WTC11 (cell line): ENCODE results near the gene SLC4A9. TPM values are rescaled to one million over a fixed set of nuclear protein-coding genes. Genes with fewer than 3 reads are reported as not detected.

Source experiments
- ATAC-seq: fragments of 200-7000 bp; cut with Tn5 transposase; 2 replicates; pipeline ENCODE4 v1.10.0; 2021; ENCODE audit warnings: mild to moderate bottlenecking, moderate library complexity
- CTCF ChIA-PET: fragments of 300-600 bp; sonication (Branson Sonifier 250); formaldehyde crosslinking; loops from one replicate; lab custom pipeline; 2021; ENCODE audit warnings: antibody characterized with exemption; lab: Charles Lee
- POLR2A ChIA-PET: fragments of 350-600 bp; sonication (Branson Sonifier 250); formaldehyde crosslinking; loops from one replicate; lab custom pipeline; 2021; ENCODE audit warnings: antibody characterized with exemption; lab: Charles Lee
- DNase-seq: peaks from one replicate; pipeline ENCODE4 v3.0.0; 2021; ENCODE audit warnings: low spot score
- H3K27ac Mint-ChIP-seq: 2 replicates; pipeline ENCODE4 v1.8.0; 2021; ENCODE audit warnings: mixed read lengths
- H3K27me3 Mint-ChIP-seq: 2 replicates; pipeline ENCODE4 v1.8.0; 2021; ENCODE audit warnings: low read depth, mild to moderate bottlenecking, moderate library complexity, mixed read lengths
- H3K36me3 Mint-ChIP-seq: 2 replicates; pipeline ENCODE4 v1.8.0; 2021; ENCODE audit warnings: mixed read lengths
- H3K4me1 Mint-ChIP-seq: 2 replicates; pipeline ENCODE4 v1.8.0; 2022; ENCODE audit warnings: mixed read lengths
- H3K4me3 Mint-ChIP-seq: 2 replicates; pipeline ENCODE4 v1.8.0; 2021; ENCODE audit warnings: mild to moderate bottlenecking, moderate library complexity, mixed read lengths
- H3K9me3 Mint-ChIP-seq: 2 replicates; pipeline ENCODE4 v1.8.0; 2021; ENCODE audit warnings: mixed read lengths
- CREM ChIP-seq: sonication (generic); formaldehyde crosslinking; IDR thresholded peaks from 2 replicates; pipeline ENCODE4 v1.8.1; 2022; ENCODE audit warnings: mild to moderate bottlenecking, missing genetic modification reagents, moderate library complexity
- EMX1 ChIP-seq: fragments of 250-450 bp; sonication (Bioruptor Pico); IDR thresholded peaks from 2 replicates; pipeline ENCODE4 v1.8.0; 2021; ENCODE audit warnings: mild to moderate bottlenecking
- FOXK1 ChIP-seq: sonication (generic); formaldehyde crosslinking; IDR thresholded peaks from 2 replicates; pipeline ENCODE4 v1.8.0; 2022; ENCODE audit warnings: mild to moderate bottlenecking, moderate library complexity, missing genetic modification reagents
- IRF2 ChIP-seq: sonication (generic); formaldehyde crosslinking; IDR thresholded peaks from 2 replicates; pipeline ENCODE4 v1.8.0; 2022; ENCODE audit warnings: low read depth, missing genetic modification reagents, borderline replicate concordance
- NFATC4 ChIP-seq: fragments of 250-450 bp; sonication (Bioruptor Pico); IDR thresholded peaks from 2 replicates; pipeline ENCODE4 v1.9.0; 2021; ENCODE audit warnings: mild to moderate bottlenecking
- NR3C1 ChIP-seq: sonication (generic); formaldehyde crosslinking; conservative IDR thresholded peaks from 2 replicates; pipeline ENCODE4 v1.8.1; 2023; ENCODE audit warnings: low read depth, mild to moderate bottlenecking, missing genetic modification reagents
- SMAD3 ChIP-seq: sonication (generic); formaldehyde crosslinking; IDR thresholded peaks from 2 replicates; pipeline ENCODE4 v1.8.0; 2022; ENCODE audit warnings: missing genetic modification reagents, mild to moderate bottlenecking, borderline replicate concordance
- SOX15 ChIP-seq: fragments of 250-450 bp; sonication (Bioruptor Pico); IDR thresholded peaks from 2 replicates; pipeline ENCODE4 v1.9.0; 2021; ENCODE audit warnings: mild to moderate bottlenecking
- TEAD4 ChIP-seq: sonication (generic); formaldehyde crosslinking; IDR thresholded peaks from 2 replicates; pipeline ENCODE4 v1.8.0; 2022; ENCODE audit warnings: mild to moderate bottlenecking, missing genetic modification reagents
- ZBTB21 ChIP-seq: sonication (generic); formaldehyde crosslinking; IDR thresholded peaks from 2 replicates; pipeline ENCODE4 v1.8.1; 2023; ENCODE audit warnings: mild to moderate bottlenecking, missing genetic modification reagents, borderline replicate concordance
- ZNF138 ChIP-seq: sonication (generic); formaldehyde crosslinking; conservative IDR thresholded peaks from 2 replicates; pipeline ENCODE4 v1.8.1; 2022; ENCODE audit warnings: mild to moderate bottlenecking, moderate library complexity, missing genetic modification reagents
- ZNF219 ChIP-seq: sonication (generic); formaldehyde crosslinking; IDR thresholded peaks from 2 replicates; pipeline ENCODE4 v1.8.0; 2023; ENCODE audit warnings: missing genetic modification reagents, mild to moderate bottlenecking, borderline replicate concordance
- total RNA-seq: library from RNA; stranded (reverse); gene quantifications from 3 replicates; pipeline ENCODE4 v1.2.3, GENCODE V29; 2021
- TF ChIP-seq, protein P1 (sequence below): sonication (generic); formaldehyde crosslinking; IDR thresholded peaks from 2 replicates; pipeline ENCODE4 v1.8.0; 2022; ENCODE audit warnings: missing genetic modification reagents
- TF ChIP-seq, protein P2 (sequence below): sonication (generic); formaldehyde crosslinking; IDR thresholded peaks from 2 replicates; pipeline ENCODE4 v1.8.1; 2023; ENCODE audit warnings: mild to moderate bottlenecking, moderate library complexity, missing genetic modification reagents
- TF ChIP-seq, protein P3 (sequence below): sonication (generic); formaldehyde crosslinking; IDR thresholded peaks from 2 replicates; pipeline ENCODE4 v1.8.1; 2023; ENCODE audit warnings: mild to moderate bottlenecking, missing genetic modification reagents, borderline replicate concordance
- TF ChIP-seq, protein P4 (sequence below): sonication (generic); formaldehyde crosslinking; IDR thresholded peaks from 2 replicates; pipeline ENCODE4 v1.8.1; 2023; ENCODE audit warnings: mild to moderate bottlenecking, missing genetic modification reagents
- TF ChIP-seq, protein P5 (sequence below): fragments of 250-450 bp; sonication (Bioruptor Pico); IDR thresholded peaks from 2 replicates; pipeline ENCODE4 v1.9.0; 2021; ENCODE audit warnings: moderate library complexity, mild to moderate bottlenecking, inconsistent platforms, borderline replicate concordance
- TF ChIP-seq, protein P6 (sequence below): sonication (generic); formaldehyde crosslinking; IDR thresholded peaks from 2 replicates; pipeline ENCODE4 v1.8.1; 2023; ENCODE audit warnings: mild to moderate bottlenecking, missing genetic modification reagents, moderate library complexity

SLC4A9 gene
- total RNA-seq, 1 experiment from 2014 or later: 0.37 TPM

DNA sequence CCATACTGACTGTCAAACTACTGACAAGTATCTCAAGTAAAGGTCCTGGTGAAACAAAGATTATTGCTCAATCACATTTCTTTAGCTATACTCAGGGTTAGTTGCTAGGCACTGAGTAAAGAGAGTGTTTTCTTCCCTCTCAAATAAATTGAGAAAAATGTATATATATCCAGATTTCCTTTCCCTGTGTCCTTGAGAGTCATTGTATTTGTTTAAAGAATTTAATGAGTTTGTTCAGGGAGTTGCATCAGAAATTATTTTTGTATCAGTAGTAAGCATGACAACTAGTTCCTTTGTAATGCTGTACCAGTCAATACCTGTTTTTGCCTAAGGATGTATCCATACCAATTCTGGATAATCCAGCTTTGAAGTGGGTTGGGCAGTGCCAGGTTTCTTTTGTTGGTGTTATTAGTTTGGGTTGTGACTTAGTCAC, 38.4 kb downstream of the SLC4A9 start (continued):
- TF ChIP-seq, protein P1, sequence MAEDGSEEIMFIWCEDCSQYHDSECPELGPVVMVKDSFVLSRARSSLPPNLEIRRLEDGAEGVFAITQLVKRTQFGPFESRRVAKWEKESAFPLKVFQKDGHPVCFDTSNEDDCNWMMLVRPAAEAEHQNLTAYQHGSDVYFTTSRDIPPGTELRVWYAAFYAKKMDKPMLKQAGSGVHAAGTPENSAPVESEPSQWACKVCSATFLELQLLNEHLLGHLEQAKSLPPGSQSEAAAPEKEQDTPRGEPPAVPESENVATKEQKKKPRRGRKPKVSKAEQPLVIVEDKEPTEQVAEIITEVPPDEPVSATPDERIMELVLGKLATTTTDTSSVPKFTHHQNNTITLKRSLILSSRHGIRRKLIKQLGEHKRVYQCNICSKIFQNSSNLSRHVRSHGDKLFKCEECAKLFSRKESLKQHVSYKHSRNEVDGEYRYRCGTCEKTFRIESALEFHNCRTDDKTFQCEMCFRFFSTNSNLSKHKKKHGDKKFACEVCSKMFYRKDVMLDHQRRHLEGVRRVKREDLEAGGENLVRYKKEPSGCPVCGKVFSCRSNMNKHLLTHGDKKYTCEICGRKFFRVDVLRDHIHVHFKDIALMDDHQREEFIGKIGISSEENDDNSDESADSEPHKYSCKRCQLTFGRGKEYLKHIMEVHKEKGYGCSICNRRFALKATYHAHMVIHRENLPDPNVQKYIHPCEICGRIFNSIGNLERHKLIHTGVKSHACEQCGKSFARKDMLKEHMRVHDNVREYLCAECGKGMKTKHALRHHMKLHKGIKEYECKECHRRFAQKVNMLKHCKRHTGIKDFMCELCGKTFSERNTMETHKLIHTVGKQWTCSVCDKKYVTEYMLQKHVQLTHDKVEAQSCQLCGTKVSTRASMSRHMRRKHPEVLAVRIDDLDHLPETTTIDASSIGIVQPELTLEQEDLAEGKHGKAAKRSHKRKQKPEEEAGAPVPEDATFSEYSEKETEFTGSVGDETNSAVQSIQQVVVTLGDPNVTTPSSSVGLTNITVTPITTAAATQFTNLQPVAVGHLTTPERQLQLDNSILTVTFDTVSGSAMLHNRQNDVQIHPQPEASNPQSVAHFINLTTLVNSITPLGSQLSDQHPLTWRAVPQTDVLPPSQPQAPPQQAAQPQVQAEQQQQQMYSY (CRISPR knock-in tag): no peak
- TF ChIP-seq, protein P2, sequence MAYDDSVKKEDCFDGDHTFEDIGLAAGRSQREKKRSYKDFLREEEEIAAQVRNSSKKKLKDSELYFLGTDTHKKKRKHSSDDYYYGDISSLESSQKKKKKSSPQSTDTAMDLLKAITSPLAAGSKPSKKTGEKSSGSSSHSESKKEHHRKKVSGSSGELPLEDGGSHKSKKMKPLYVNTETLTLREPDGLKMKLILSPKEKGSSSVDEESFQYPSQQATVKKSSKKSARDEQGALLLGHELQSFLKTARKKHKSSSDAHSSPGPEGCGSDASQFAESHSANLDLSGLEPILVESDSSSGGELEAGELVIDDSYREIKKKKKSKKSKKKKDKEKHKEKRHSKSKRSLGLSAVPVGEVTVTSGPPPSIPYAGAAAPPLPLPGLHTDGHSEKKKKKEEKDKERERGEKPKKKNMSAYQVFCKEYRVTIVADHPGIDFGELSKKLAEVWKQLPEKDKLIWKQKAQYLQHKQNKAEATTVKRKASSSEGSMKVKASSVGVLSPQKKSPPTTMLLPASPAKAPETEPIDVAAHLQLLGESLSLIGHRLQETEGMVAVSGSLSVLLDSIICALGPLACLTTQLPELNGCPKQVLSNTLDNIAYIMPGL (CRISPR knock-in tag): no peak
- no peak for TF ChIP-seq CREM
- TF ChIP-seq SOX15 (CRISPR knock-in tag): no peak
- TF ChIP-seq NR3C1 (CRISPR knock-in tag): no peak
- TF ChIP-seq, protein P3, sequence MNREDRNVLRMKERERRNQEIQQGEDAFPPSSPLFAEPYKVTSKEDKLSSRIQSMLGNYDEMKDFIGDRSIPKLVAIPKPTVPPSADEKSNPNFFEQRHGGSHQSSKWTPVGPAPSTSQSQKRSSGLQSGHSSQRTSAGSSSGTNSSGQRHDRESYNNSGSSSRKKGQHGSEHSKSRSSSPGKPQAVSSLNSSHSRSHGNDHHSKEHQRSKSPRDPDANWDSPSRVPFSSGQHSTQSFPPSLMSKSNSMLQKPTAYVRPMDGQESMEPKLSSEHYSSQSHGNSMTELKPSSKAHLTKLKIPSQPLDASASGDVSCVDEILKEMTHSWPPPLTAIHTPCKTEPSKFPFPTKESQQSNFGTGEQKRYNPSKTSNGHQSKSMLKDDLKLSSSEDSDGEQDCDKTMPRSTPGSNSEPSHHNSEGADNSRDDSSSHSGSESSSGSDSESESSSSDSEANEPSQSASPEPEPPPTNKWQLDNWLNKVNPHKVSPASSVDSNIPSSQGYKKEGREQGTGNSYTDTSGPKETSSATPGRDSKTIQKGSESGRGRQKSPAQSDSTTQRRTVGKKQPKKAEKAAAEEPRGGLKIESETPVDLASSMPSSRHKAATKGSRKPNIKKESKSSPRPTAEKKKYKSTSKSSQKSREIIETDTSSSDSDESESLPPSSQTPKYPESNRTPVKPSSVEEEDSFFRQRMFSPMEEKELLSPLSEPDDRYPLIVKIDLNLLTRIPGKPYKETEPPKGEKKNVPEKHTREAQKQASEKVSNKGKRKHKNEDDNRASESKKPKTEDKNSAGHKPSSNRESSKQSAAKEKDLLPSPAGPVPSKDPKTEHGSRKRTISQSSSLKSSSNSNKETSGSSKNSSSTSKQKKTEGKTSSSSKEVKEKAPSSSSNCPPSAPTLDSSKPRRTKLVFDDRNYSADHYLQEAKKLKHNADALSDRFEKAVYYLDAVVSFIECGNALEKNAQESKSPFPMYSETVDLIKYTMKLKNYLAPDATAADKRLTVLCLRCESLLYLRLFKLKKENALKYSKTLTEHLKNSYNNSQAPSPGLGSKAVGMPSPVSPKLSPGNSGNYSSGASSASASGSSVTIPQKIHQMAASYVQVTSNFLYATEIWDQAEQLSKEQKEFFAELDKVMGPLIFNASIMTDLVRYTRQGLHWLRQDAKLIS (CRISPR knock-in tag): no peak
- TF ChIP-seq, protein P4, sequence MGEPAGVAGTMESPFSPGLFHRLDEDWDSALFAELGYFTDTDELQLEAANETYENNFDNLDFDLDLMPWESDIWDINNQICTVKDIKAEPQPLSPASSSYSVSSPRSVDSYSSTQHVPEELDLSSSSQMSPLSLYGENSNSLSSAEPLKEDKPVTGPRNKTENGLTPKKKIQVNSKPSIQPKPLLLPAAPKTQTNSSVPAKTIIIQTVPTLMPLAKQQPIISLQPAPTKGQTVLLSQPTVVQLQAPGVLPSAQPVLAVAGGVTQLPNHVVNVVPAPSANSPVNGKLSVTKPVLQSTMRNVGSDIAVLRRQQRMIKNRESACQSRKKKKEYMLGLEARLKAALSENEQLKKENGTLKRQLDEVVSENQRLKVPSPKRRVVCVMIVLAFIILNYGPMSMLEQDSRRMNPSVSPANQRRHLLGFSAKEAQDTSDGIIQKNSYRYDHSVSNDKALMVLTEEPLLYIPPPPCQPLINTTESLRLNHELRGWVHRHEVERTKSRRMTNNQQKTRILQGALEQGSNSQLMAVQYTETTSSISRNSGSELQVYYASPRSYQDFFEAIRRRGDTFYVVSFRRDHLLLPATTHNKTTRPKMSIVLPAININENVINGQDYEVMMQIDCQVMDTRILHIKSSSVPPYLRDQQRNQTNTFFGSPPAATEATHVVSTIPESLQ: no peak

DNA sequence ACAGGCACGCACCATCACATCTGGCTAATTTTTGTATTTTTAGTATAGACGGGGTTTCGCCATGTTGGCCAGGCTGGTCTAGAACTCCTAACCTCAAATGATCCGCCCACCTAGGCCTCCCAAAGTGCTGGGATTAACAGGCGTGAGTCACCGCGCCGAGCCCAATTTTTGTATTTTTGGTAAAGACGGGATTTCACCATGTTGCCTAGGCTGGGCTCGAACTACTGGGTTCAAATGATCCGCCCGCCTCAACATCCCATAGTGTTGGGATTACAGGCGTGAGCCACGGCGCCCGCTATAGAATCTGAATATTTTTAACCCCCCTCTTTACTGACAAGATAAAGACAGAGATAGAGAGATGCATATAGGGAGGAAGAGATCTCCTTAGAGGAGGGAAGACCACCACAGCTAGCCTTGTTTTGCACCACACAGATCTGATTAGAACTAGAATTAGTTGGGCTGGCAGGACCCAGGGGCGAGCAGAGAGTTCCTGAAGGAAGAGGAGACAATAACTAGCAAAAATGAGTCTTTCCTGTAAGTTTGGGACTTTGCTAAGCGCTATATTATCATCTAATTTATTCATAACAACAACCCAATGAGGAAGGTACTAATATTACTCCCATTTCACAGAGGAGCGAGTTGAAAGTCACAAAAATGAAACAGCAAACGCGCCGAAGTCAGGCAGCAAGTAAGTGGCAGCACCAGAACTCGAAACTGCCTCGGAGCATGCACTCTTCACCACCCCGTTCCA, 40.2 kb downstream of the SLC4A9 start:
- ChIA-PET POLR2A (interaction anchor here (0.5 to 2.7 kb wide), 6 partner anchors 54 to 921 kb away, joined by 3 to 20 read pairs (median 5); partner anchors contain the start of genes EIF4EBP3 and HBEGF), CTCF (interaction anchor here (1.1 to 3.5 kb wide), 4 partner anchors 28 to 54 kb away, joined by 3 to 30 read pairs (median 8); partner anchors contain the start of gene HBEGF)
- Mint-ChIP-seq H3K9me3 (no peaks in the 10 kb centered on the region), H3K27me3 (no peaks in the 10 kb centered on the region), H3K36me3 (peaks cover 1% of the 10 kb centered on the region; the same call in 1 of the 2 replicates), H3K4me3 (no peak overlapping the region), H3K4me1 (peaks cover 37% of the 10 kb centered on the region), H3K27ac (peak overlapping the region; percentile 98)
- no peak for ATAC-seq
- DNase-seq: no peak
- TF ChIP-seq ZNF138 (CRISPR knock-in tag) (no peak), NFATC4 (CRISPR knock-in tag) (no peak), EMX1 (no peak), FOXK1 (CRISPR knock-in tag) (no peak), IRF2 (CRISPR knock-in tag) (no peak), TEAD4 (CRISPR knock-in tag) (no peak), ZNF219 (no peak), ZBTB21 (CRISPR knock-in tag) (no peak), SMAD3 (CRISPR knock-in tag) (no peak)
- TF ChIP-seq, protein P5, sequence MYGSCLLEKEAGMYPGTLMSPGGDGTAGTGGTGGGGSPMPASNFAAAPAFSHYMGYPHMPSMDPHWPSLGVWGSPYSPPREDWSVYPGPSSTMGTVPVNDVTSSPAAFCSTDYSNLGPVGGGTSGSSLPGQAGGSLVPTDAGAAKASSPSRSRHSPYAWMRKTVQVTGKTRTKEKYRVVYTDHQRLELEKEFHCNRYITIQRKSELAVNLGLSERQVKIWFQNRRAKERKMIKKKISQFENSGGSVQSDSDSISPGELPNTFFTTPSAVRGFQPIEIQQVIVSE (CRISPR knock-in tag): no peak
- TF ChIP-seq, protein P6, sequence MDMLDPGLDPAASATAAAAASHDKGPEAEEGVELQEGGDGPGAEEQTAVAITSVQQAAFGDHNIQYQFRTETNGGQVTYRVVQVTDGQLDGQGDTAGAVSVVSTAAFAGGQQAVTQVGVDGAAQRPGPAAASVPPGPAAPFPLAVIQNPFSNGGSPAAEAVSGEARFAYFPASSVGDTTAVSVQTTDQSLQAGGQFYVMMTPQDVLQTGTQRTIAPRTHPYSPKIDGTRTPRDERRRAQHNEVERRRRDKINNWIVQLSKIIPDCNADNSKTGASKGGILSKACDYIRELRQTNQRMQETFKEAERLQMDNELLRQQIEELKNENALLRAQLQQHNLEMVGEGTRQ (CRISPR knock-in tag): no peak
